GM12878 (cell line): ENCODE data around the gene HSF2BP.

Source experiments
- BHLHE40 ChIP-seq, 2 experiments: fragments of 450-650 bp in 1 of 2; IDR thresholded peaks; 2 replicates each; pipeline ENCODE4 v1.6.1; 2011 to 2017; ENCODE audit warnings: low read depth in 2 of 2, borderline replicate concordance in 1 of 2, improper control_type of control experiment in 1 of 2, low read length in 1 of 2, mild to moderate bottlenecking in 1 of 2
- ESRRA ChIP-seq: IDR thresholded peaks from 2 replicates; pipeline ENCODE4 v1.6.1; 2012; ENCODE audit warnings: mild to moderate bottlenecking, low read length, improper control_type of control experiment
- GATAD2B ChIP-seq: fragments of 450-650 bp; conservative IDR thresholded peaks from 2 replicates; pipeline ENCODE4 v1.6.1; 2017; ENCODE audit warnings: low read depth, mild to moderate bottlenecking, moderate library complexity
- HDAC6 ChIP-seq: fragments of 200-600 bp; sonication (generic); IDR thresholded peaks from one replicate; pipeline ENCODE4 v1.8.0; 2017; ENCODE audit warnings: antibody characterized with exemption; ENCODE audit not compliant: unreplicated experiment
- NR2C2 ChIP-seq: IDR thresholded peaks from 2 replicates; pipeline ENCODE4 v1.6.1; 2011; ENCODE audit warnings: borderline replicate concordance, low read depth; ENCODE audit not compliant: control insufficient read depth, insufficient read length
- POLR2AphosphoS5 ChIP-seq: IDR thresholded peaks from 2 replicates; pipeline ENCODE4 v1.6.1; 2011; ENCODE audit warnings: mild to moderate bottlenecking, low read length, inconsistent platforms
- STAT1 ChIP-seq: fragments of 450-650 bp; conservative IDR thresholded peaks from 2 replicates; pipeline ENCODE4 v1.6.1; 2014; ENCODE audit warnings: antibody characterized with exemption, mild to moderate bottlenecking
- TARDBP ChIP-seq: IDR thresholded peaks from 2 replicates; pipeline ENCODE4 v1.6.1; 2016; ENCODE audit warnings: borderline replicate concordance
- TF ChIP-seq, protein P1 (sequence below), 3 experiments: IDR thresholded peaks in 2 of 3; conservative IDR thresholded peaks in 1 of 3; 2 replicates each; pipeline ENCODE4 v1.5.1; 2011; ENCODE audit warnings: low read depth in 3 of 3, low read length in 3 of 3, mild to moderate bottlenecking in 3 of 3, control low read depth in 2 of 3, moderate library complexity in 2 of 3, inconsistent platforms in 1 of 3, mixed read lengths in 1 of 3; ENCODE audit not compliant: control insufficient read depth in 2 of 3, insufficient read depth in 1 of 3; ENCODE audit errors: extremely low read depth in 1 of 3

DNA sequence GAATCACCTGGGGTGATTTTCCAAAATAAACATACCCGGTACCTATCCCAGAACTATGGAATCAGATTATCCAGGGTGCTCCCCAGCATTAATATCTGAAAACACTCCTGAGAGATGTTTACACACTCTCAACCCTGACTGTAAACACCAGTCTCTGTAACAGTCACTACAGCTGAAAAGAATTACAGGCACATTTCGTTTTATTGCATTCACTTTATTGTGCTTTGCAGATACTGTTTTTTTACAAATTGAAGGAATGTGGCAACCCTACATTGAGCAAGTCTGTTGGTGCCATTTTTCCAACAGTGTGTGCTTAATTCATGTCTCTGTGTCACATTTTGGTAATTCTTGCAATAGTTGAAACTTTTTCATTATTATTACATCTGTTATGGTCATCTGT lies 31.8 kb downstream of the HSF2BP start:
- no peak for TF ChIP-seq BHLHE40 (IDR thresholded peaks at IDR 0.05; ENCODE audit: borderline replicate concordance in 1 of 2, low read depth in 2 of 2, low read length in 1 of 2)
- TF ChIP-seq TARDBP = no peak
- TF ChIP-seq GATAD2B = no peak
- no peak for TF ChIP-seq POLR2AphosphoS5
- TF ChIP-seq, protein P1, sequence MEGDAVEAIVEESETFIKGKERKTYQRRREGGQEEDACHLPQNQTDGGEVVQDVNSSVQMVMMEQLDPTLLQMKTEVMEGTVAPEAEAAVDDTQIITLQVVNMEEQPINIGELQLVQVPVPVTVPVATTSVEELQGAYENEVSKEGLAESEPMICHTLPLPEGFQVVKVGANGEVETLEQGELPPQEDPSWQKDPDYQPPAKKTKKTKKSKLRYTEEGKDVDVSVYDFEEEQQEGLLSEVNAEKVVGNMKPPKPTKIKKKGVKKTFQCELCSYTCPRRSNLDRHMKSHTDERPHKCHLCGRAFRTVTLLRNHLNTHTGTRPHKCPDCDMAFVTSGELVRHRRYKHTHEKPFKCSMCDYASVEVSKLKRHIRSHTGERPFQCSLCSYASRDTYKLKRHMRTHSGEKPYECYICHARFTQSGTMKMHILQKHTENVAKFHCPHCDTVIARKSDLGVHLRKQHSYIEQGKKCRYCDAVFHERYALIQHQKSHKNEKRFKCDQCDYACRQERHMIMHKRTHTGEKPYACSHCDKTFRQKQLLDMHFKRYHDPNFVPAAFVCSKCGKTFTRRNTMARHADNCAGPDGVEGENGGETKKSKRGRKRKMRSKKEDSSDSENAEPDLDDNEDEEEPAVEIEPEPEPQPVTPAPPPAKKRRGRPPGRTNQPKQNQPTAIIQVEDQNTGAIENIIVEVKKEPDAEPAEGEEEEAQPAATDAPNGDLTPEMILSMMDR (IDR thresholded peaks at IDR 0.05 in 2 of 3, conservative IDR thresholded peaks at IDR 0.05 in 1 of 3; ENCODE audit: control insufficient read depth in 2 of 3, extremely low read depth in 1 of 3, insufficient read depth in 1 of 3, low read depth in 3 of 3, low read length in 3 of 3) = no peak
- no peak for TF ChIP-seq NR2C2
- TF ChIP-seq ESRRA = no peak
- TF ChIP-seq STAT1 = no peak
- TF ChIP-seq HDAC6 = no peak
